ENCODE results near the gene HOXA4. TPM values are rescaled to one million over a fixed set of nuclear protein-coding genes. Genes with fewer than 3 reads are reported as not detected.

HOXA4 gene
- total and polyA plus RNA-seq, 2 of the 8 experiments (the other 6 are each of a cell fraction or from before 2014, with no cell fraction given) = not detected

DNA sequence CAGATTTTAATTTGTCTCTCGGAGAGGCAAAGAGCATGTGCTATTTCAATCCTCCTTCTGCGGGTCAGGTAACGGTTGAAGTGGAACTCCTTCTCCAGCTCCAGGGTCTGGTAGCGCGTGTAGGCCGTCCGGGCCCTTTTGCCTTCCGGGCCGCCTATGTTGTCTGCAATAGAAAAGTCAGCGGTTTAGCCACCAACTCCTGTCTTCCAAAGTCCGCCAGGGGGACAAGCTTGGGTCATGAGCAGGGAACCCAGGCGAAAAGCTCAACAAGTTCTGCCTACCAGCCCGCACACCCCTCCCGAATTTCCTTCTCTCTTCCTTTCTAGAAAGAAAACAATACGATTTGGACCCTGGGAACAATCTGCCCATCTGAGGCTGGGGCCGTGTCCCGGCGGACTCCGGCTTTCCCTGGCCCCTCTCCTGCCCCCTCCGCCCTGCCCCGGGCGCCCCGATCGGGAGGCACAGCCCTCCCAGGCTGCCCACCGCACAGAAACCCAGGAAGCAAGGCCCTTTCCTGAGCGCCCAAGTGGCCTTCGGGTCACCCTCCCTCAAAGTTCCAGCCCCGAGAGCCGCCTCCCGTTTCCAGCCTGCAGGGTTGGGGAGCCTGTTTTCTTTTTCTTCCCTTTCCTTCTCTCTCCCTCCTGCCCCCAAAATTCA, 11.5 kb upstream of the HOXA4 start (continued):
- TF ChIP-seq SAP30 (IDR thresholded peaks at IDR 0.05; ENCODE audit: insufficient read depth, insufficient replicate concordance, low read length) = no peak
- no peak for TF ChIP-seq SIX5 (IDR thresholded peaks at IDR 0.05; ENCODE audit: low read depth, low read length)
- peak; percentile 7 to 19; a peak in 2 of 4 replicates for TF ChIP-seq RAD21 (IDR thresholded peaks at IDR 0.05 in 1 of 2, conservative IDR thresholded peaks at IDR 0.05 in 1 of 2; ENCODE audit: low read depth in 2 of 2, low read length in 2 of 2)
- TF ChIP-seq SUZ12 (IDR thresholded peaks at IDR 0.05; ENCODE audit: low read length) = peak; percentile 58
- no peak for TF ChIP-seq BACH1 (IDR thresholded peaks at IDR 0.05; ENCODE audit: low read length)
- TF ChIP-seq HDAC6 (IDR thresholded peaks at IDR 0.05; ENCODE audit: low read depth, low read length) = no peak
- TF ChIP-seq CEBPB (IDR thresholded peaks at IDR 0.05; ENCODE audit: low read depth, low read length) = no peak
- TF ChIP-seq CBX8 (IDR thresholded peaks at IDR 0.05; ENCODE audit: borderline replicate concordance, low read depth, low read length) = no peak; the same call in 1 of the 2 replicates
- TF ChIP-seq TAF7 (optimal IDR thresholded peaks at IDR 0.05; ENCODE audit: borderline replicate concordance, low read depth, low read length) = no peak
- TF ChIP-seq RBBP5 (IDR thresholded peaks at IDR 0.05; ENCODE audit: borderline replicate concordance, low read depth, low read length) = no peak
- TF ChIP-seq POLR2AphosphoS5 (IDR thresholded peaks at IDR 0.05; ENCODE audit: low read depth, low read length) = no peak
- TF ChIP-seq SRF (IDR thresholded peaks at IDR 0.05; ENCODE audit: low read depth, low read length) = no peak
- TF ChIP-seq, protein P1, sequence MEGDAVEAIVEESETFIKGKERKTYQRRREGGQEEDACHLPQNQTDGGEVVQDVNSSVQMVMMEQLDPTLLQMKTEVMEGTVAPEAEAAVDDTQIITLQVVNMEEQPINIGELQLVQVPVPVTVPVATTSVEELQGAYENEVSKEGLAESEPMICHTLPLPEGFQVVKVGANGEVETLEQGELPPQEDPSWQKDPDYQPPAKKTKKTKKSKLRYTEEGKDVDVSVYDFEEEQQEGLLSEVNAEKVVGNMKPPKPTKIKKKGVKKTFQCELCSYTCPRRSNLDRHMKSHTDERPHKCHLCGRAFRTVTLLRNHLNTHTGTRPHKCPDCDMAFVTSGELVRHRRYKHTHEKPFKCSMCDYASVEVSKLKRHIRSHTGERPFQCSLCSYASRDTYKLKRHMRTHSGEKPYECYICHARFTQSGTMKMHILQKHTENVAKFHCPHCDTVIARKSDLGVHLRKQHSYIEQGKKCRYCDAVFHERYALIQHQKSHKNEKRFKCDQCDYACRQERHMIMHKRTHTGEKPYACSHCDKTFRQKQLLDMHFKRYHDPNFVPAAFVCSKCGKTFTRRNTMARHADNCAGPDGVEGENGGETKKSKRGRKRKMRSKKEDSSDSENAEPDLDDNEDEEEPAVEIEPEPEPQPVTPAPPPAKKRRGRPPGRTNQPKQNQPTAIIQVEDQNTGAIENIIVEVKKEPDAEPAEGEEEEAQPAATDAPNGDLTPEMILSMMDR (IDR thresholded peaks at IDR 0.05; ENCODE audit: control extremely low read depth in 1 of 3, insufficient read depth in 1 of 3, low read depth in 1 of 3, low read length in 3 of 3) = peak in 2 of 3 experiments; percentile 25 to 27; a peak in 2 of 4 replicates
